ENCODE measurements around the gene AAK1.

GRCh38 chr2:69483696-69484095 is 159.8 kb downstream of the AAK1 start:
- TF ChIP-seq, protein P1, sequence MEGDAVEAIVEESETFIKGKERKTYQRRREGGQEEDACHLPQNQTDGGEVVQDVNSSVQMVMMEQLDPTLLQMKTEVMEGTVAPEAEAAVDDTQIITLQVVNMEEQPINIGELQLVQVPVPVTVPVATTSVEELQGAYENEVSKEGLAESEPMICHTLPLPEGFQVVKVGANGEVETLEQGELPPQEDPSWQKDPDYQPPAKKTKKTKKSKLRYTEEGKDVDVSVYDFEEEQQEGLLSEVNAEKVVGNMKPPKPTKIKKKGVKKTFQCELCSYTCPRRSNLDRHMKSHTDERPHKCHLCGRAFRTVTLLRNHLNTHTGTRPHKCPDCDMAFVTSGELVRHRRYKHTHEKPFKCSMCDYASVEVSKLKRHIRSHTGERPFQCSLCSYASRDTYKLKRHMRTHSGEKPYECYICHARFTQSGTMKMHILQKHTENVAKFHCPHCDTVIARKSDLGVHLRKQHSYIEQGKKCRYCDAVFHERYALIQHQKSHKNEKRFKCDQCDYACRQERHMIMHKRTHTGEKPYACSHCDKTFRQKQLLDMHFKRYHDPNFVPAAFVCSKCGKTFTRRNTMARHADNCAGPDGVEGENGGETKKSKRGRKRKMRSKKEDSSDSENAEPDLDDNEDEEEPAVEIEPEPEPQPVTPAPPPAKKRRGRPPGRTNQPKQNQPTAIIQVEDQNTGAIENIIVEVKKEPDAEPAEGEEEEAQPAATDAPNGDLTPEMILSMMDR (IDR thresholded peaks at IDR 0.05), result no peak
- no peak for TF ChIP-seq POLR2A (IDR thresholded peaks at IDR 0.05)
- no peak for TF ChIP-seq EP300 (IDR thresholded peaks at IDR 0.05)
- TF ChIP-seq POLR2AphosphoS5 (IDR thresholded peaks at IDR 0.05), result no peak

Data from stomach (tissue), 4 donors.